Liver (tissue), 9 donors: ENCODE data around the gene DISC1. TPM values are rescaled to one million over a fixed set of nuclear protein-coding genes. Genes with fewer than 3 reads are reported as not detected.

Experiments used
- DNase-seq: peaks from one replicate; pipeline ENCODE4 v3.0.0-alpha.2; 2017; ENCODE audit warnings: low spot score
- H3K27ac ChIP-seq, 2 donors: one replicate each; pipeline ENCODE4 v1.7.0; 2013; ENCODE audit warnings: inconsistent platforms in 2 of 2, low read length in 2 of 2, control low read depth in 1 of 2, low read depth in 1 of 2, mild to moderate bottlenecking in 1 of 2
- H3K27me3 ChIP-seq, 4 donors: one replicate each; pipeline versions ENCODE4 v1.6.1 to v1.7.0; 2013; ENCODE audit warnings: low read length in 3 of 4, inconsistent platforms in 1 of 4, mild to moderate bottlenecking in 1 of 4, moderate library complexity in 1 of 4; ENCODE audit not compliant: control insufficient read depth in 4 of 4, insufficient read depth in 4 of 4
- H3K36me3 ChIP-seq, 4 donors: one replicate each; pipeline versions ENCODE4 v1.6.1 to v1.7.0; 2013; ENCODE audit warnings: low read length in 3 of 4, mild to moderate bottlenecking in 3 of 4, low read depth in 1 of 4, moderate library complexity in 1 of 4; ENCODE audit not compliant: control insufficient read depth in 4 of 4, insufficient read depth in 3 of 4
- H3K4me1 ChIP-seq, 4 donors: one replicate each; pipeline versions ENCODE4 v1.6.1 to v1.7.0; 2013; ENCODE audit warnings: low read length in 3 of 4, mild to moderate bottlenecking in 3 of 4, moderate library complexity in 1 of 4; ENCODE audit not compliant: control insufficient read depth in 4 of 4, insufficient read depth in 4 of 4
- H3K4me3 ChIP-seq, 3 donors: one replicate each; pipeline versions ENCODE4 v1.6.1 to v1.7.0; 2013; ENCODE audit warnings: low read length in 3 of 3, control low read depth in 1 of 3, low read depth in 1 of 3, mild to moderate bottlenecking in 1 of 3
- H3K9ac ChIP-seq, 2 donors: one replicate each; pipeline ENCODE4 v1.7.0; 2013; ENCODE audit warnings: low read length in 2 of 2, mild to moderate bottlenecking in 2 of 2, moderate library complexity in 2 of 2, control low read depth in 1 of 2, low read depth in 1 of 2
- H3K9me3 ChIP-seq, 4 donors: one replicate each; pipeline versions ENCODE4 v1.6.1 to v1.7.0; 2013; ENCODE audit warnings: low read length in 3 of 4; ENCODE audit not compliant: control insufficient read depth in 4 of 4
- ATF3 ChIP-seq: IDR thresholded peaks from 2 replicates; pipeline ENCODE4 v1.6.1; 2016; ENCODE audit warnings: antibody characterized with exemption
- EGR1 ChIP-seq, 2 donors: IDR thresholded peaks; 2 replicates each; pipeline ENCODE4 v1.6.1; 2016 to 2018; ENCODE audit warnings: antibody characterized with exemption in 2 of 2, low read depth in 2 of 2
- FOXA1 ChIP-seq: IDR thresholded peaks from 2 replicates; pipeline ENCODE4 v1.6.1; 2016; ENCODE audit warnings: antibody characterized with exemption
- FOXA2 ChIP-seq: IDR thresholded peaks from 2 replicates; pipeline ENCODE4 v1.6.1; 2016; ENCODE audit warnings: antibody characterized with exemption
- GABPA ChIP-seq, 2 donors: IDR thresholded peaks in 1 of 2; conservative IDR thresholded peaks in 1 of 2; 2 replicates each; pipeline ENCODE4 v1.6.1; 2016; ENCODE audit warnings: antibody characterized with exemption in 2 of 2, mild to moderate bottlenecking in 1 of 2, moderate library complexity in 1 of 2
- HNF4A ChIP-seq, 2 donors: conservative IDR thresholded peaks; 2 replicates each; pipeline ENCODE4 v1.6.1; 2016; ENCODE audit warnings: antibody characterized with exemption in 2 of 2, mild to moderate bottlenecking in 2 of 2
- HNF4G ChIP-seq: IDR thresholded peaks from 2 replicates; pipeline ENCODE4 v1.6.1; 2016; ENCODE audit warnings: antibody characterized with exemption
- JUND ChIP-seq, 2 donors: IDR thresholded peaks; 2 replicates each; pipeline ENCODE4 v1.6.1; 2016; ENCODE audit warnings: antibody characterized with exemption in 2 of 2
- MAX ChIP-seq: IDR thresholded peaks from 2 replicates; pipeline ENCODE4 v1.6.1; 2016; ENCODE audit warnings: antibody characterized with exemption
- NR2F2 ChIP-seq: IDR thresholded peaks from 2 replicates; pipeline ENCODE4 v1.6.1; 2016; ENCODE audit warnings: antibody characterized with exemption
- RAD21 ChIP-seq, 2 donors: IDR thresholded peaks; 2 replicates each; pipeline ENCODE4 v1.6.1; 2016; ENCODE audit warnings: antibody characterized with exemption in 2 of 2, mild to moderate bottlenecking in 2 of 2
- REST ChIP-seq: IDR thresholded peaks from 2 replicates; pipeline ENCODE4 v1.6.1; 2016; ENCODE audit warnings: antibody characterized with exemption, mild to moderate bottlenecking
- SP1 ChIP-seq: IDR thresholded peaks from 2 replicates; pipeline ENCODE4 v1.6.1; 2018; ENCODE audit warnings: antibody characterized with exemption, mild to moderate bottlenecking
- TAF1 ChIP-seq: conservative IDR thresholded peaks from 2 replicates; pipeline ENCODE4 v1.6.1; 2016; ENCODE audit warnings: antibody characterized with exemption, mild to moderate bottlenecking
- YY1 ChIP-seq: IDR thresholded peaks from 2 replicates; pipeline ENCODE4 v1.6.1; 2016; ENCODE audit warnings: antibody characterized with exemption, mild to moderate bottlenecking
- WGBS: extraction: QIAGEN DNeasy Blood & Tissue Kit; methylation state at CpG from one replicate; pipeline ENCODE4 v1.1.7; 2013; 5-methylcytosine and 5-hydroxymethylcytosine counted together
- polyA plus RNA-seq, 2 donors: library from polyadenylated mRNA; stranded (reverse) in 1 of 2; unstranded in 1 of 2; fragments of 200-250 nt in 1 of 2; fragments of >200 nt in 1 of 2; fragmentation: Nextera tagmentation in 1 of 2; extraction: Ambion mirVana in 1 of 2; gene quantifications; one replicate each; pipeline versions ENCODE4 v1.2.1 to v1.2.3, GENCODE V29; 2013 to 2015
- total RNA-seq, 2 donors: library from RNA; depleted of rRNA; stranded (reverse); fragments of >200 nt; gene quantifications; one replicate each; pipeline ENCODE4 v1.2.3, GENCODE V29; 2014
- donor health status: healthy.
- donor health status: healthy.
- donor health status: healthy.
- donor health status: healthy.
- donor health status: healthy.

The DISC1 gene
- total and polyA plus RNA-seq, 4 donors: 0.45 to 6.3 (median 2.3) TPM

- Histone ChIP-seq H3K27me3 (no peaks in the 10 kb centered on the region), H3K4me1 (no peaks in the 10 kb centered on the region), H3K9me3 (no peaks in the 10 kb centered on the region), H3K4me3 (no peak overlapping the region), H3K36me3 (no peaks in the 10 kb centered on the region), H3K27ac (no peak overlapping the region), H3K9ac (no peak overlapping the region)
- WGBS: 90% methylated on average over 1 of the region's 1 CpG
- DNase-seq: no peak
- TF ChIP-seq SP1 (no peak), RAD21 (IDR thresholded peaks at IDR 0.05) (no peak), MAX (no peak), ATF3 (no peak)
Observed at GRCh38 chr1:232020352-232020751, 393.8 kb downstream of the DISC1 start.

GRCh38 chr1:232029315-232029714, 402.7 kb downstream of the DISC1 start:
- Histone ChIP-seq H3K9me3 (no peaks in the 10 kb centered on the region), H3K9ac (no peak overlapping the region), H3K4me3 (no peak overlapping the region), H3K27ac (no peak overlapping the region), H3K4me1 (no peaks in the 10 kb centered on the region), H3K36me3 (no peaks in the 10 kb centered on the region), H3K27me3 (no peaks in the 10 kb centered on the region)
- no peak for DNase-seq
- 71% methylated on average over 4 of the region's 4 CpGs for WGBS
- TF ChIP-seq EGR1 (IDR thresholded peaks at IDR 0.05; ENCODE audit: low read depth in 2 of 2): no peak
- no peak for TF ChIP-seq TAF1
- no peak for TF ChIP-seq YY1
- TF ChIP-seq HNF4G: no peak
- no peak for TF ChIP-seq SP1
- TF ChIP-seq RAD21 (IDR thresholded peaks at IDR 0.05): no peak
- no peak for TF ChIP-seq GABPA (IDR thresholded peaks at IDR 0.05 in 1 of 2, conservative IDR thresholded peaks at IDR 0.05 in 1 of 2)
- no peak for TF ChIP-seq NR2F2
- no peak for TF ChIP-seq FOXA1
- TF ChIP-seq JUND (IDR thresholded peaks at IDR 0.05): no peak
- no peak for TF ChIP-seq HNF4A (conservative IDR thresholded peaks at IDR 0.05)
- TF ChIP-seq REST: no peak

- Histone ChIP-seq H3K27ac (no peak overlapping the region), H3K9me3 (no peaks in the 10 kb centered on the region), H3K4me3 (no peak overlapping the region), H3K27me3 (no peaks in the 10 kb centered on the region), H3K9ac (no peak overlapping the region), H3K4me1 (no peaks in the 10 kb centered on the region), H3K36me3 (no peaks in the 10 kb centered on the region)
- no peak for TF ChIP-seq SP1
- no peak for TF ChIP-seq MAX
- TF ChIP-seq GABPA (IDR thresholded peaks at IDR 0.05 in 1 of 2, conservative IDR thresholded peaks at IDR 0.05 in 1 of 2): no peak
- no peak for TF ChIP-seq FOXA2
- TF ChIP-seq FOXA1: no peak
- DNase-seq: no peak
Observed at GRCh38 chr1:232031156-232031555, 404.6 kb downstream of the DISC1 start.
